ENCODE measurements around the gene PITPNM1. TPM values are rescaled to one million over a fixed set of nuclear protein-coding genes. Genes with fewer than 3 reads are reported as not detected.

Gene PITPNM1
- total RNA-seq, 4 donors from 2014 or later, result 7.3 to 19.9 (median 12.6) TPM

DNA sequence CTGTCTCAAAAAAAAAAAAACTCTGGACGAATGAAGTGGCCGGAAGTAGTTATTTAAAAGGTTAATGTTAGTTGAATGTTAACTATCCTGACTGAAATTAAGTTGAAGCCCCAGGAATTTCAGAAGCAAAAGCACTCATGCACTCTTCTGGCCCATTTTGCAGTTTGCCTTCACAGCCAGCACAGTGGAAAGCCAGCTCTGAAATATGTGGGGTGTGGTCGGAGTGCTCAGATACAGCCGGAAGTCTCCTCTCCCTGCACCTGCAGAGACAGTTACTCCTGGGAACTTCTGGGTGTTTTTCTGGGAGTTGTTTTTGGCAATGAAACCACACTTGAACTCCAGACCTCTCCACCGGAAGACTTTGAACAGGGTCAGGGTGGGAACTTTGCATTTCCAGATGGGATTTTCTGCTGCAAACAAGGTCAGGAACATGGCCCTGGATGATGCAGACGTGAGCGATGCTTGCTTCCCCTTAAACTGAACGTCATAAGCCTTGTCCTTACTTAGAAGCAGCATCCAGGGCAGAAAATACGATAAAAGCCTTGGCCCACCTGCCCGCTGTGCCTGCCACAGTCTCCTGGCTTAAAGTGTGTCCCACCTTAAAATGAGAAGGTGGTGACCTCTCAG lies 39.6 kb upstream of the PITPNM1 start:
- no peak overlapping the region for H3K4me3 ChIP-seq (ENCODE audit: low read depth, poor library complexity, severe bottlenecking)
- TF ChIP-seq POLR2A (IDR thresholded peaks at IDR 0.05), result no peak
- TF ChIP-seq, protein P1, sequence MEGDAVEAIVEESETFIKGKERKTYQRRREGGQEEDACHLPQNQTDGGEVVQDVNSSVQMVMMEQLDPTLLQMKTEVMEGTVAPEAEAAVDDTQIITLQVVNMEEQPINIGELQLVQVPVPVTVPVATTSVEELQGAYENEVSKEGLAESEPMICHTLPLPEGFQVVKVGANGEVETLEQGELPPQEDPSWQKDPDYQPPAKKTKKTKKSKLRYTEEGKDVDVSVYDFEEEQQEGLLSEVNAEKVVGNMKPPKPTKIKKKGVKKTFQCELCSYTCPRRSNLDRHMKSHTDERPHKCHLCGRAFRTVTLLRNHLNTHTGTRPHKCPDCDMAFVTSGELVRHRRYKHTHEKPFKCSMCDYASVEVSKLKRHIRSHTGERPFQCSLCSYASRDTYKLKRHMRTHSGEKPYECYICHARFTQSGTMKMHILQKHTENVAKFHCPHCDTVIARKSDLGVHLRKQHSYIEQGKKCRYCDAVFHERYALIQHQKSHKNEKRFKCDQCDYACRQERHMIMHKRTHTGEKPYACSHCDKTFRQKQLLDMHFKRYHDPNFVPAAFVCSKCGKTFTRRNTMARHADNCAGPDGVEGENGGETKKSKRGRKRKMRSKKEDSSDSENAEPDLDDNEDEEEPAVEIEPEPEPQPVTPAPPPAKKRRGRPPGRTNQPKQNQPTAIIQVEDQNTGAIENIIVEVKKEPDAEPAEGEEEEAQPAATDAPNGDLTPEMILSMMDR (IDR thresholded peaks at IDR 0.05), result no peak
- 54 to 57% methylated on average over 10 of the region's 10 CpGs for WGBS, 2 donors
- no peak for DNase-seq (ENCODE audit: low spot score in 2 of 2)
- intact Hi-C loops (cut with DNase I; ENCODE audit: low total_unique reads), result no loop called here

DNA sequence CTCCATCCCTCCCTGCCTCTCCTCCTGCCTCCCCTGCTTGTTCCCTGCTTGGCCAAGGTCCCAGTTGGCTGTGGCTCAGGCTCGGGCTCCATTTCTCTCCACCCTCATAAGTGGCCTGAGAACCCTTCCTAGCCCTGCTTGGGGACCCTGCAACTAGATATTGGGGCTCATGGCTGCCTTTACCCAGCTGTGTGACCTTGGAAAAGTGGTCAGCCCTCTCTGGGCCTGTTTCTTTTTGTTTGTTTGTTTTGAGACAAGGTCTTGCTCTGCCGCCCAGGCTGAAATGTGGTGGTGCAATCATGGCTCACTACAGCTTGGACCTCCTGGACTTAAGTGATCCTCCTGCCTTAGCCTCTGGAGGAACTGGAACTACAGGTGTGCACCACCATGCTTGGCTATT lies 38.4 kb upstream of the PITPNM1 start:
- H3K4me3 ChIP-seq (ENCODE audit: low read depth, poor library complexity, severe bottlenecking), result no peak overlapping the region
- WGBS, 2 donors, result 67 to 71% methylated on average over 2 of the region's 2 CpGs
- intact Hi-C loops (cut with DNase I; ENCODE audit: low total_unique reads), result no loop called here
- no peak for DNase-seq (ENCODE audit: low spot score in 2 of 2)
- TF ChIP-seq POLR2A (IDR thresholded peaks at IDR 0.05), result no peak
- TF ChIP-seq, protein P1 (IDR thresholded peaks at IDR 0.05), result no peak

DNA sequence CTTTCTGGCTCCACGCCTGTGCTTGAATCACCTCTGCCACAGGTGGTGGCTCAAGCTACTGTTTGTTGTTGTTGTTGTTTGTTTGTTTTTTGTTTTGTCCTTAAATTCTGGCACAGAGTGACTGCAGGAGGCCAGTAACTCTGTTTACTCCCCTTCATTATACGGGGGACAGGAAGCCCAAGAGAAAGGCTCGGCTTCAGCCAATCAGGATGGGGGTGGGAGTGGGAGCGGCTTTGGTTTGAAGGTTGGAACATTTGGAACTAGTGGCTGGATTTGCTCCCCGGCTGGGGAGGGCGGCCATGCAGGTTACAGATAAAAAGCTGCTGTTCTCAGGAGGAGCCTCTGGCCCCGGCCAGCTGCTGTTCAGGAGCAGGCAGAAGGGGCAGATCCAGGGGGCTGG lies 37.8 kb upstream of the PITPNM1 start:
- TF ChIP-seq POLR2A (IDR thresholded peaks at IDR 0.05), result no peak
- TF ChIP-seq, protein P1 (IDR thresholded peaks at IDR 0.05), result no peak
- intact Hi-C loops (cut with DNase I; ENCODE audit: low total_unique reads), result no loop called here
- 73 to 75% methylated on average over 6 of the region's 7 CpGs for WGBS, 2 donors
- no peak overlapping the region for H3K4me3 ChIP-seq (ENCODE audit: low read depth, poor library complexity, severe bottlenecking)
- DNase-seq (ENCODE audit: low spot score in 2 of 2), result no peak

DNA sequence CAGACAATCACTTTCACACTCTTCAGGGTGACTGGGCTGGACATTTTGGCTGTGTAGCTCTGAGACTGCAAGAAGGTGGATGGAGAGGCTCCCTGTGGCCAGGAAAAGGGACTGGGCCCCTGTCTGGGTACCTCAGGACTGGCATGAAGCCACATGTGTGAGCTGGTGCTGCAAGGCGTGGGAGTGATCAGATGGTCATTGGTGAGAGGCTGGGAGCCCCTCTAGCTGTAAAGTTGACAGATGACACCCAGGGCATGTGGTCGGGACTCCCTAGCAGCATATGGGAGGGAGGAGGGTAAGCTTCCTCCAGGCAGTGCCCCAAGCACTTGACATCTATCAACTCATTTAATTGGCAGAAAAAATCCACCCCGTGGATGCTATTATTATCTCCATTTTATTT lies 37.0 kb upstream of the PITPNM1 start:
- TF ChIP-seq POLR2A (IDR thresholded peaks at IDR 0.05), result no peak
- TF ChIP-seq, protein P1 (IDR thresholded peaks at IDR 0.05), result no peak
- no peak overlapping the region for H3K4me3 ChIP-seq (ENCODE audit: low read depth, poor library complexity, severe bottlenecking)
- DNase-seq (ENCODE audit: low spot score in 2 of 2), result no peak
- intact Hi-C loops (cut with DNase I; ENCODE audit: low total_unique reads), result no loop called here
- WGBS, 2 donors, result 65 to 78% methylated on average over 3 of the region's 3 CpGs

DNA sequence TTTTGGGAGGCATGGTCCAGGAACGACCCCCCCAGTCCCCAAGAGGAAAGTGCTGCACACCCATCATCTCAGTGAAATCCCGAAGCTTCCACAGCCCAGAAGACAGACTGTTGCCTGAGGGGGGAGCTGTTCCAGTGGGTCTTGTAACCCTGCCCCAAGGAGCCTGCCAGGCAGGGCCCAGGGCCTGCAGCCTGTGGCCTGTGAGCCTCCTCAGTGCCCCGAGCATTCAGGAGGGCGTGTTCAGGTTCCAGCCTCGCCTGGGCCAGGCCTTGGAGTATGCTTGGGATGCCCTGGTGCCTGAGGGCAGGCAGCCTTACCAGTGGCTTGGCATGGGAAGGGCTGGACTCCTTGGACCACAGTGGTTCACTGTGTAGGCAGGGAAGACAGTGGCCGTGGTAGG lies 36.0 kb upstream of the PITPNM1 start:
- WGBS, 2 donors, result 80 to 85% methylated on average over 5 to 6 of the region's 6 CpGs
- intact Hi-C loops (cut with DNase I; ENCODE audit: low total_unique reads), result no loop called here
- no peak for DNase-seq (ENCODE audit: low spot score in 2 of 2)

More for the DNA sequence above, 36.0 kb upstream of the PITPNM1 start:
- TF ChIP-seq POLR2A (IDR thresholded peaks at IDR 0.05), result no peak
- TF ChIP-seq, protein P1 (IDR thresholded peaks at IDR 0.05), result no peak
- no peak overlapping the region for H3K4me3 ChIP-seq (ENCODE audit: low read depth, poor library complexity, severe bottlenecking)
